Fibroblast of the aortic adventitia (primary cell): ENCODE data around the gene SIVA1. TPM values are rescaled to one million over a fixed set of nuclear protein-coding genes. Genes with fewer than 3 reads are reported as not detected.

Source experiments
- DNase-seq: peaks from one replicate; pipeline ENCODE4 v3.0.0-alpha.2; 2010; ENCODE audit warnings: low read depth
- H3K4me3 ChIP-seq: 2 replicates; pipeline ENCODE4 v1.5.1; 2011; ENCODE audit warnings: low read depth, mild to moderate bottlenecking, control low read depth, low read length, moderate library complexity
- CTCF ChIP-seq: IDR thresholded peaks from 2 replicates; pipeline ENCODE4 v1.5.1; 2011; ENCODE audit warnings: mild to moderate bottlenecking, low read length, control low read depth, inconsistent platforms; ENCODE audit not compliant: insufficient read depth
- total RNA-seq: library from RNA; depleted of rRNA; stranded (reverse); fragments of >200 nt; gene quantifications from 2 replicates; pipeline ENCODE4 v1.2.3, GENCODE V29; 2012; ENCODE audit warnings: low replicate concordance

Gene SIVA1
- total RNA-seq, 1 donor: 87.3 TPM

GRCh38 chr14:104772707-104773504 lies 20.0 kb downstream of the SIVA1 start:
- no peak overlapping the region for H3K4me3 ChIP-seq
- no peak for DNase-seq
- no peak for TF ChIP-seq CTCF

- no peak for DNase-seq
- TF ChIP-seq CTCF: no peak
- H3K4me3 ChIP-seq: no peak overlapping the region
Measured at GRCh38 chr14:104773505-104774452, 20.8 kb downstream of the SIVA1 start.

DNA sequence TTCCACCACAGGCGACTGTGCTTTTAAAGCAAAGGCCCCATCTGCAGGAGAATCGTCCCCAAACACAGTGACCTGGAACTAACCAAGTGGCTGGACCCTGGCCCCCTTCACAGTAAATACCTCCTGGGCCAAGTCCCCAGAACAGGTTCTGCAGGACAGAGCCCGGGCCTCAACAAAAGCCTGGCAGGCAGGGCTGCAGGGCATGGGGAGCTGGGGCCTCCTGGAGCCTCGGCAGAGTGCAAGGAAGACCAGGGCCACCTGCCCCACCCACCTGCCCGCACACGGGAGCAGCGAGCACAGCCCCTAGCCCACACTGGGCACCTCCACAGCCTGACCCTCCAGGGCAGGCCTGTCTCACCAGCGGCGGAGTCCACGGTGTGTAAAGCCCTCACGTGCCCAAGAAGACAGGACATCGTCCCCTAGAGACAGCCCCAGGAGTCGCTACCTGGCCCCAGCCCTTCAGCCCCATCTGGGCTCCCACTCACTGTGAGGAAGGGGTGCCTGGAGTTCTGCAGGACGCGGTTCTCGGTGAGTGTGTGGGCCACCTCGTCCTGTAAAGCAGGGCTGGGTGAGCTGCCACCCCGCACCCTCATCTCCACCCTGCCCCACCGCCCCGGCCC lies 21.6 kb downstream of the SIVA1 start:
- no peak for DNase-seq
- TF ChIP-seq CTCF: no peak

GRCh38 chr14:104775073-104775489 lies 22.1 kb downstream of the SIVA1 start:
- no peak for TF ChIP-seq CTCF
- no peak for DNase-seq
- H3K4me3 ChIP-seq: no peak overlapping the region

More for the DNA sequence above, 21.6 kb downstream of the SIVA1 start:
- no peak overlapping the region for H3K4me3 ChIP-seq

DNA sequence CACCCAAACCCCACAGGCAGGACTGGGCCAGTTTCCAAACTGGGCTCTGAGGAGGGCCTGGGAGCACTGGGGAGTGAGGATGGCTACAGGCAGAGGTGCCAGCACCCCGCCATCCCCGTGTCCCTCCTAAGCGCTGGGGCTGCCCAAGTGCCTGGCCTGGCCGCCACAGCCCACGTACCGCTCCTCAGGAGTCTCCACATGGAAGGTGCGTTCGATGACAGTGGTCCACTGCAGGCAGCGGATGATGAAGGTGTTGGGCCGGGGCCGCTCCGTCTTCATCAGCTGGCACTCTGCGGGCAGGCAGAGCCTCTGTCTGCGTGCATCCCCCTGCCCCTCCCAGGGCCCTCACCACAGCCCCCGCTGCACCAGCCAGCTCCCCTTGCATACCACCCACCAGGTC lies 23.5 kb downstream of the SIVA1 start:
- no peak for DNase-seq
- TF ChIP-seq CTCF: no peak
- no peak overlapping the region for H3K4me3 ChIP-seq

DNA sequence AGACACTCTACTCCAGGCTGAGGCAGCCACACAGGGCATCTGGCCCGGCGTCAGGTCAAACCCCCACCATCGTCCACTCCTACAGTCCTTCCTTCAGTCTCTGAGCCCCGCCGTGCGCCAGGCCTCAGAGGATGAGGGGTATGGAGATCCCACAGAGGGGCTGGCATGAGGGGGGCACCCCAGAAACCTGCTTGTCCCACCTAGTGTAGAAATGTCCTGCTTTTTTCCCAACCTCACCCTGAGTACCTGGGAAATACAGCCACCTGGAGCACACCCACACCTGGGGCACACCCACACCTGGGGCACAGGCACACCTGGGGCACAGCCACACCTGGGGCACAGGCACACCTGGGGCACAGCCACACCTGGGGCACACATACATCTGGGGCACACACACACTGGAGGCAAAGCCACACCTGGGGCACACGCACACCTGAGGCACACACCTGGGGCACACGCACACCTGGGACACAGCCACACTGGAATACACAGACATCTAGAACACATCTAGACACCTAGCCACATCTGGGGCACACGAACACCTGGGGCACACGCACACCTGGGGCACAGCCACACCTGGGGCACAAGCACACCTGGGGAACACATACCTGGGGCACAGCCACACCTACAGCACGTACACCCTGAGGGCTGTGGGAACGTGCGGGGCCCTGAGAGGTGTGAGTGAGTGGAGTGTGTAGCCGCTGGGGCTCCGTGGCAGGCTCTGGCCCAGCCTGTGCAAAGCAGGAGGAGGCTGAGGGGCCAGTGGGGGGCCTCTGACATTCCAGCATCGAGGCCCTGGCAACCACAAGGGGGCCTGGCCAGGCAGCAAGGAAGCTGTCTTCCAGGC lies 24.2 kb downstream of the SIVA1 start:
- no peak overlapping the region for H3K4me3 ChIP-seq
- DNase-seq: no peak
- TF ChIP-seq CTCF: no peak
